H4 (cell line): ENCODE results near the gene POGZ. TPM values are rescaled to one million over a fixed set of nuclear protein-coding genes. Genes with fewer than 3 reads are reported as not detected.
"Not testable (repeated sequence)": the region's sequence is repeated elsewhere in the genome, so short reads cannot be mapped to it uniquely, and the experiment has no call there.

Experiments used
- DNase-seq: peaks from one replicate; pipeline ENCODE4 v3.0.0-alpha.2; 2015; ENCODE audit warnings: low spot score
- total RNA-seq: library from RNA; depleted of rRNA; stranded (reverse); fragments of >200 nt; shearing (Covaris generic); gene quantifications from 2 replicates; pipeline ENCODE4 v1.2.3, GENCODE V29; 2014

POGZ gene
- total RNA-seq, 1 experiment from 2014 or later: 16.6 TPM

DNA sequence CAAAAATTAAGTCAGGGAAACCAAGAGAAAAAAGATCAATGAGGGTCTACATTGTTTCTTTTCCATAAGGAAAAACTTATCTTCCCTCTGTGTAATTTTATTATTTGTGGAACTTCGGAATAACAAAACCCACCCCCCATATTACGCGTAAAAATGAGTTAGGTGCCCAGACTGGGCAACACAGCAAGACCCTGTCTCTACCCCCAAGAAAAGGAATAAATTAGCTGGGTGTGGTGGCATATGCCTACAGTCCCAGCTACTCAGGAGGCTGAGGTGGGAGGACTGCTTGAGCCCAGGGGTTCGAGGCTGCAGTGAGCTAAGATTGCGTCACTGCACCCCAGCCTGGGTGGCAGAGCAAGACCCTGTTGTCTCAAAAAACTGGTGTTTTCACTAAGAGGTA, 39.5 kb downstream of the POGZ start:
- no peak for DNase-seq

DNA sequence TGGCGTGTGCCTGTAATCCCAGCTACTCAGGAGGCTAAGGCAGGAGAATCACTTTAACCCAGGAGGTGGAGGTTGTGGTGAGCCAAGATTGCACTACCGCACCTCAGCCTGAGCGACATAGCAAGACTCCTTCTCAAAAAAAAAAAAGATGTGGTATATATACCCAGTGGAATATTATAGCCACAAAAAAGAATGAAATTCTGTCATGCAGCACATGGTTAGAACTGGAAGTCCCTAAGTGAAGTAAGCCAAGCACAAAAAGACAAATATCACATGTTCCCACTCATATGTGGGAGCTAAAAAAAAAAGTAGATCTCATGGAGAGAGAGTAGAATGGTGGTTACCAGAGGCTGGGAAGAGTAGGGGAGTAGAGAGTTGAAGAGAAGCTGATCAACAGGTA, 41.2 kb downstream of the POGZ start:
- DNase-seq: no peak

DNA sequence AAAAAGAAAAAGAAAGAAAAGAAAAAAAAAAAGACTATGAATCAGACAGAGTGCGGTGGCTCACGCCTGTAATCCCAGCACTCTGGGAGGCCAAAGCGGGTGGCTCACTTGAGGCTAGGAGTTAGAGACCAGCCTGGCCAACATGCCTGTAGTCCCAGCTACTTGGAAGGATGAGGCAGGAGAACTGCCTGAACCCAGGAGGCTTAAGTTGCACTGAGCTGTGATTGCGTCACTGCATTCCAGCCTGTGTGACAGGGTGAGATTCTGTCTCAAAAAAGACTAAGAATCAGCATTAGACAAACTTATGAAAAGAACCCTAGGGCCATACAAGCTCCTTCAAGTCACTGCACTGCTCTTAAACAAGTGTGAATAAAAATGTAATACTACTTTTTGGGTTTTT, 43.1 kb downstream of the POGZ start:
- DNase-seq: no peak

DNA sequence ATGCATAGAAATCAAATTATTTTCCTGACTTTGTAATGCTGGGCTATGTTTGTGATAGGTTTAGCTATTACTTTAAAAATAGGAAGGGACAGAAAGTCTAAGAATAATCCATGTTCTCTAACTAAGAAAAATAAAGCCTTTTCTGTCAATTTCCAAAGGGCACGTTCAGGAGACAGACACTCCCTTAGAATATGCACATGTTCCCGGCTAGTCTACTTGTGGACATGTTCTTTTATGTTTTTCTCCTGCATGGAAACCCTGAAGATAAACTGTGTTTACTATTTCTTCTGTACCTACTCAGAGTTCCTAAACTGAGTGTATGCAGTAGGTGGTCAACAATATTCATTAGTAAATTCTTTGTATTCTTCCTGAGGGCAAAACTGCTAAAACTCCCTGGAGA, 47.4 kb downstream of the POGZ start:
- DNase-seq: no peak

DNA sequence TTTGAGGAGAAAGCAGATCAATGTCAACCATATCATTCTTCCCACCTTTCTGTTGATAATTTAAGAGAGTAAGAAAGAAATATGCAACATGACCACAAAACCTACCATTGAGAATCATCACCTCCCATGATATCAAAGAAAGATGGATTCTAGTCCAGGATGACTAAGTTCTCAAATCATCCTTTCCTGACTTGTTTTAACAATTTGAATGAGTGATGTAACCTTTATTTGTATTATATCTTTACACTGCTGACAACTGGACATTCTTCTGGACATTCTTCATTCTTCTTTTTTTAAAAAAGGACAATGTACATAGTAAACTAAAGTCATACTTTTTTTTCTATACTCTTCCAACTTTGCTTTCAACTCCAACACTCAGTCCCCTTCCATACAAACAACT, 50.4 kb downstream of the POGZ start:
- no peak for DNase-seq

DNA sequence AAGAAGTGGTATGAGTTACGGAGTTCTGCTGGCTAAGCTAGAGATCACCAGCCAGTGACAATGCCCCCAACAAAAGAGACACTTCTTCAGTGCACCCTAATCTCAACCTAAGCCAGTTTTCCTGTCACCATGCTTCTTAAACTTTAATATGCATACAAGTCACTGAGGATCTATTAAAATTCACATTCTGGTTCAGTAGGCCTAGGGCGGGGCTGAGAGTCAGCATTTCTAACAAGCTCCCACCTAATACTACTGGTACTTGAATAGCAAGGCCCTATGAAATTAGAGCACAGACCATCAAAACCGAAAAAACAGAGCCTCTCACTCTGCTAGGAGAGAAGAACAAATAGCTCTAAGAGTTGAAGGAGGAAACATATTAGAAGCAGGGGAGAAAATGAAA, 52.0 kb downstream of the POGZ start:
- DNase-seq: no peak

DNA sequence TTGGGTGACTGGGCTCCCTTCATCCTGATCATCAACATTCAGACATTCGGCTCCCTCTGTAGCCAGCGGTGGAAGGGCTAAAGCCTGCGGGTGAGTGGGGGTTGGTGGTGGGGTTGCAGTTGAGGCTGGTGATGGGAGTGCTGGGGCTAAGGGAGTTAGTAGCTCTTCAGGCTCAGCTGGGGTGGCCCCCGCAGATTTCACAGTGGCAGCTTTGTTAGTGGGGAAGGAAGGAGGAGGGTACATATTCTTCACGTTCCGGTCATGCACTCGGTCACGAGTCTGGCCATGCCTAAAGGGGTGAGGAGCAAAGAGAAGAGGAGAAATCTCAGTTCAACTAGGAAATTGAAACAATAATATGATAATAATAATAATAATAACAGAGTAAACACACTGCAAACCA, 53.1 kb downstream of the POGZ start:
- DNase-seq: no peak

DNA sequence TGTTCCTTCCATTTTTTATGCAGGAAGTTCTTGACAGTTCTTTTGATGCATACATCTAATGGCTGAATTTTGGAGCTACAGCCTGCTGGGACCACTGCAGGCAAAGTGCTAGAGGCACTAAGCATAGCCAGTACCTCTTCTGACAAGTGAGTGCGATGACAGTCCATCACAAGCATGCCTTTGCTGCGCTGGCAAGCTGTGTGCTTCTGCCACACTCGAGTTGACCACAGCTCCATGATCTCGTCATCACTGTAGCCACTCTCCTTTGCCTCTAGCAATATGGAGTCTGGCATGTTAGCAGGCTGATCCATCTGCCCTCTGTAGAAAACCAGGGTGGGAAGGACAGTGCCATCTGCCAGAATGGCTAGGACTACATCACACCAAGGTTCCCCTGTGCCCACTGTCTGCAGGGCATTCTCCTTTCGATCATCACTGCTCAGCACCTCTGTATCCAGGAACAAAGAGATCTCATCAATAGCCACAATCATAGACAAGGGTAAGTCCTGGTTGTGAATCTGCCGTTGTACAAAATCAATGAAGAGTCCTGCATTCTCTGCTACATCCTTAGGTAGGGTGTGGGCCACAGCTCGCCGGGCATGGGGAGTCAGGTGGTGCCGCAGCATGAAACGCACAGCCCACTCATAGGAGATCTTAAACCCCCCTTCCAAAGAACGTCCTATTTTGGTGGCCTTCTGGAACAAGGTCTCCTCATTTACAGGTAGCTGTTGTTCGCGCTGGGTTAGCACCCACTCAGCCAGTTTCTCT, 53.9 kb downstream of the POGZ start:
- DNase-seq: no peak

DNA sequence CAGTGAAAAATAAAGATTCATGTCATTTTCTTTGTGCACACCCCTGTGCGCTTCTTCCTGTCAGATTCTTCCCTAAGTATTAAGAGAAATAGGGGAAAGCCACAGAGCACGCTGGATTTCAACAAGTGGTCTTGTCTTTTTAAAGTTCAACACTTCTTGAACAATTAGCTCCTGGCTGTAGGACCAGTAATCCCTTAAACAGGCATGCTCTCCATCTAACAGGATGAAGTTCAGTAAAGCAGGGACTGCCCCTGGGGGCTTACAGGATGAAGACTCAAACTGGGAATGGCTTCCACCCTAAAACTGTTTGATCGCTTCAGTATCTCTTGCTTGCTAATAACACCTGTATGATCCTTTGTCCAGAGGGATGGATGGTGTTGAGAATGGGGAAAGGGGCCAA, 55.7 kb downstream of the POGZ start:
- no peak for DNase-seq

DNA sequence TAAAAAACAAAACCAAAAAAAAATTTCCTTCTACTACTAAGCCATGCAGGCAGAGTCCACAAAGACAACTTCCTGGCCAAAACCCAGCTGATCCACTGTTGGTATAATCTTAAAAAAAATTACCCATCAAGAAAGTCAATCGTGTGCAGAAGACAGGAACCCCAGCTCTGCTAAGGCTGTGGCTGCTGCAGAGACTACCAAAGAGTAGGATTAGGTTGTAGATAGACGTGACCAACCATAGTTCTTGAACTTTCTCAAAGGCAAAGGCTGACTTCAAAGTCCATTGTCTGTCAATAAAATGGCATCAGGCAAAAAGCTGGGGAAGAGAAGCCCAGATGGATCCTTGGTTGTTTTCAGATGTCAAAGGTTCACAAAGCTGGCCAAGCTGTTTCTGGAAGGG, 56.5 kb downstream of the POGZ start:
- no peak for DNase-seq

DNA sequence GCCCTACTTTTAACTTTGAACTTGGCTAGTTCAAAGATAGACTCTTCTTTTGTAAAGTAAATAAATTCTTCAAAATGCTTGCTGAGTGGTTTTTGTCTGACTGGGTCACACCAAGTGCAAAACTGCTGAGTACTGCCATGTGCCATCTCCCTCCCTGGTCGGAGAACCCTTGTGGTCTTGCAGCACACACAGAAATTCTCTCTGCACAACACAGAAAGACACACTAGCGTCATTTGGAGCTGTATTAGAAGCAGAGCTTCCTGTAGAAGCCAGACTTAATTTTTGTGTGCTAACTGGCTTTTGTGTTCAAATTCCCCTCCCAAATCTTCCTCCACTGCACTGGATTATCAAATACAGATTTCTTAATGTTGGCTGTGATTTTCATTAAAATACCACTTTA, 57.4 kb downstream of the POGZ start:
- DNase-seq: no peak

DNA sequence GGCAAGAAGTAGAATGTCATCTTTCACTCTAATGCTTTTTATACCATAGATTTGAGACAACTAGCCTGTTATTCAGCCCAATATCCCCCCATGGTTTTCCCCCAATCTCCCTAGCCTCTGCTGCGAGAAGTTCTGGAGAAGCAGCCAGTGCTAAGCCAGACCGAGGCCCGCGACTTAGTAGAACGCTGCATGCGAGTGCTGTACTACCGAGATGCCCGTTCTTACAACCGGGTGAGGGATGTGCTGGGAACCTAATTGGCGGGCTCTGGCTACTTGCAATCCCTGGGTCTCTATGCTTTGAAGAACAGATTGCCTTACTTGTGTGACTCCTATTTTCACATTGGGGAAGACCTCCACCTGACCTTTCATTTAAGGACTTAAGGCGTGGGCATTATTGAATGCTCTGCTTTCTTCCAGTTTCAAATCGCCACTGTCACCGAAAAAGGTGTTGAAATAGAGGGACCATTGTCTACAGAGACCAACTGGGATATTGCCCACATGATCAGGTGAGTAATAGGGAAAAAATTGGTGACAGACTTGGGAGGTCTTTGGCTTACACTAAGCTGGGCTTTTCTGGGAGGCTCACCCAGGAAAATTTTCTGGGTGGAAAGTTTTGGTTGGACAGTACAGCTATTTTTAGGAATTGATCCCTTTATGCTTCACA, 58.0 kb downstream of the POGZ start:
- DNase-seq: no peak

DNA sequence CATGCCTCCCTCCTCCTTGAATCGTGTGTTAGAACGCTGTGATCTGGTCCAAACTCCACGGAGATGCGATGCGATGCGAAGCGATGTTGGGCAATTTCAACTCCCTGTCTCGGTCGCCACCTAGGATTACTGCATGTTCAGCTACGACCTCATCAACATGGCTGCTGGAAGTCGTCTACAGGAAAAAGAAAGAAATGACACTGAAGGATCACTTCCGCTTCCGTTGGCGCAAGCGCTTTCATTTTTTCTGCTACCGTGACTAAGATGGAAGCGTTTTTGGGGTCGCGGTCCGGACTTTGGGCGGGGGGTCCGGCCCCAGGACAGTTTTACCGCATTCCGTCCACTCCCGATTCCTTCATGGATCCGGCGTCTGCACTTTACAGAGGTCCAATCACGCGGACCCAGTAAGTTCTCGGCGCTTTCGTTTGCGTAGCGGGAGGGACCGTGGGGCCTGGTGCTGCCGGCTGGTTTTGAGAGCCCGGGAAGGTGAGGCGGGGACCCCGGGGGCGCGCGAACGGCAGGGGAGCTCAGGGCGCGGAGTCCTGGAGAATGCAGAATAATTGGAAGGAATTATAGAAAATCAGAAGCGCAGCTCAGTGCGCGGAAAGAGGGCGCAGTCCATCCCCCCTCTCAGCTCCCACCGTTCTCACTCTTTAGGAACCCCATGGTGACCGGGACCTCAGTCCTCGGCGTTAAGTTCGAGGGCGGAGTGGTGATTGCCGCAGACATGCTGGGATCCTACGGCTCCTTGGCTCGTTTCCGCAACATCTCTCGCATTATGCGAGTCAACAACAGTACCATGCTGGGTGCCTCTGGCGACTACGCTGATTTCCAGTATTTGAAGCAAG, 59.7 kb downstream of the POGZ start, which contains the start of gene PSMB4:
TSS of gene PSMB4 (plus strand) at position 250 of the 848 bp plus-strand sequence. CDS start at position 265, 15 bp downstream.
- DNase-seq: peak; percentile 96

DNA sequence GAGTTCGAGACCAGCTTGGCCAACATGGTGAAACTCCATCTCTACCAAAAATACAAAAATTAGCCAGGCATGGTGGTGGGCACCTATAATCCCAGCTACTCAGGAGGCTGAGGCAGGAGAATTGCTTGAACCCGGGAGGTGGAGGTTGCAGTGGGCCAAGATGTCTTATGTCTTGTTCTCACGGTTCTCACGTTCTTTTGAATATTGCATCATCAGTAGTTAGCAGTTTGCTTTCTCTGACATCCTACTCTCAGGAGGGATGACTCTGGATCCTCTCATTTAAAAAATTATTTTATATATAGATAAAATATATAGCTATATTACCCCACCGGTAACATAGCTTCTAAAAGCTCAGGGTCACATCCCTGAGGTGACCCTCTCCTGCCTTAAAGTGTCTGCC, 63.0 kb downstream of the POGZ start:
- not testable (repeated sequence) for DNase-seq

DNA sequence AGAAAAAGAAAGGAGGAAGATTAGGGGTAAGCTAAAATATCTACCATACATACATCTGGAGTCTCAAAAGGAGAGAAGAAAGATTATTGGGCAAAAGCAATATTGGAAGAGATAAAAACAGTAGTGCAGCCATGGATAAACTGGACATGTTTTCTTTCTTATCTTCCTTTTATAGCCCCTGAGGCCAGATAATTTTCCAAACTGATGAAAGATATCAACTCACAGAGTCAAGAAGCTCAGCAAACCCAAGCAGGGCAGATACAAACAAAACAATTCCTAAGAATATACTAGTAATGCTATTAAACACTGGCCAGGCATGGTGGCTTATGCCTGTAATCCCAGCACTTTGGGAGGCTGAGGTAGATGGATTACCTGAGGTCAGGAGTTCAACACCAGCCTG, 65.7 kb downstream of the POGZ start:
- no peak for DNase-seq

DNA sequence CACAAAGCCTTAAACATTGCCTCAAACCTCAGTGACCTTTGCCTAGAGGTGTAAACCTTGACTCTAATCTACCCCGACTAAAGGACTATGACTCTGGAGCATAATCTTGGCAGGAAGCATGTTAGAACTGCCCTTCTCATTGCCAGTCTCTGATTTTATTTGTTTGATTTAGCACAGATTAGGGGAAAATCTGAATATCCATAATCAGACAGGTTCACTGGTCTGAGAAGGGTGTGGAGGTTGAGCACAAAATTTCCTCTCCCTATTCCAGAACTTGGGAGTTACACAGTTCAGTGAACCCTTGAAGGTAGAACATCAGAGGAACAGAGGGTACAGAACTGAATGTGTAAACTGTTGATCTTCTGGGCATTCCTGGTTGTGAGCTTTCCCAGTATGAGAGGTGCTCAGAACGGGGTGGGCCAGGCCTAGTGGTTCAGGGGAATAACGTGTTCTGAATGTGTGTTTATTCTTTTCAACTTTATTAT, 68.2 kb downstream of the POGZ start:
- DNase-seq: no peak

DNA sequence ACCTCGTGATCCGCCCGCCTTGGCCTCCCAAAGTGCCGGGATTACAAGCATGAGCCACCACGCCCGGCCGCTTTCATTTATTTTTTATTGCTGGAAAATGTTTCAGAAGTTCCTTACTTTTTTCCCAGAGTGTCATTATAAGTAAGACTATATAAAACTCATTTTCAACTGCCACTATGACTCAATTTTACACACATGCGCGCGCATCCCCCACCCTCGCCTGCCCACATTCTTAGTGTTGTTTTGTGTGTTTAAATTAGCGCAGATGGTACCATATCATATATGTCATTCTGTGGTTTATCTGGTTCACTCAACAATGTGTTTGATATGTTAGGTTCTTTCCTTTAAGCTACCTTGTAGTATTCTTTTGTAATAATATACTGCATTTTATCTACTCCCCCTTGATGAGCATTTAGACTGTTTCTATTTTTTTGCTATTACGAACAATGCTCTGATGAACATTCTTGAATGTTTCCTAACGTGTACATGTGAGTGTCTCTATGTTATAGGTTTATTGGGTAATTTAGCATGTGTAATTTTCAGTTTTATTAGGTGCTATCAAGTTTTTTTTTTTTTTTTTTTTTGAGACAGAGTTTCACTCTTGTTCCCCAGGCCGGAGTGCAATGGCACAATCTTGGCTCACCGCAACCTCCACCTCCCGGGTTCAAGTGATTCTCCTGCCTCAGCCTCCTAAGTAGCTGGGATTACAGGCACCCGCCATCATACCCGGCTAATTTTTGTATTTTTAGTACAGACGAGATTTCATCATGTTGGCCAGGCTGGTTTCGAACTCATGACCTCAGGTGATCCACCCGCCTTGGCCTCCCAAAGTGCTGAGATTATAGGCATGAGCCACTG, 68.8 kb downstream of the POGZ start:
- DNase-seq: not testable (repeated sequence)

DNA sequence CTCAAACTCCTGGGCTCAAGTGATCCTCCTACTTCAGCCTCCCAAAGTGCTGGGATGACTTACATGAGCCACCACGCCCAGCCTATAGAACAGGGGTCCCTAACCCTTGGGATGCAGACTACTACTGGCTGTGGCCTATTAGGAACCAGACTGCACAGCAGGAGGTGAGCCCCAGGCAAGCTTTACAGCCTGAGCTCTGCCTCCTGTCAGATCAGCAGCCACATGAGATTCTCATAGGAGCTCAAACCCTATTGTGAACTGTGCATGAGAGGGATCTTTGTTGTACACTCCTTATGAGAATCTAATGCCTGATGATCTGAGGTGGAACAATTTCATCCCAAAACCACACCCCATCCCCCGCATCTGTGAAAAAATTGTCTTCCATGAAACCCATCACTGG, 73.3 kb downstream of the POGZ start:
- no peak for DNase-seq

DNA sequence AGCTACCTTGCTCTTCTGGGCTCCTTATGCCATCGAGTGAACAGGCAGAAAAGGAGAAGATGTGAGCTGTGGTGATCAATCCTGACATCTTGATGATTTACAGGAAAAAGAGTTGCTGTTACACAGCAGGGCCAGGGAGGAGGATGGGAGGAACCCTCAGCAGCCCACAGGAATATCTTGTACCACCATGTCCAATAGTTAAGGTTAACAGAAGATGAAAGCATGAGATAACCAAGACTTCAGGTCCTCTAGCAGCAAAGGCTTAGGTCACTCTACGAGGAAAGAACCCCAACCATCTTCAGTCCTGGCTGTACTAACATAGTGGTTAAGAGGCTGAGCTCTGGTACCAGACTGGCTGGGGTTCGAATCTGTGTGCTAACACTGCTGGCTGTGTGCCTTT, 74.7 kb downstream of the POGZ start:
- no peak for DNase-seq

DNA sequence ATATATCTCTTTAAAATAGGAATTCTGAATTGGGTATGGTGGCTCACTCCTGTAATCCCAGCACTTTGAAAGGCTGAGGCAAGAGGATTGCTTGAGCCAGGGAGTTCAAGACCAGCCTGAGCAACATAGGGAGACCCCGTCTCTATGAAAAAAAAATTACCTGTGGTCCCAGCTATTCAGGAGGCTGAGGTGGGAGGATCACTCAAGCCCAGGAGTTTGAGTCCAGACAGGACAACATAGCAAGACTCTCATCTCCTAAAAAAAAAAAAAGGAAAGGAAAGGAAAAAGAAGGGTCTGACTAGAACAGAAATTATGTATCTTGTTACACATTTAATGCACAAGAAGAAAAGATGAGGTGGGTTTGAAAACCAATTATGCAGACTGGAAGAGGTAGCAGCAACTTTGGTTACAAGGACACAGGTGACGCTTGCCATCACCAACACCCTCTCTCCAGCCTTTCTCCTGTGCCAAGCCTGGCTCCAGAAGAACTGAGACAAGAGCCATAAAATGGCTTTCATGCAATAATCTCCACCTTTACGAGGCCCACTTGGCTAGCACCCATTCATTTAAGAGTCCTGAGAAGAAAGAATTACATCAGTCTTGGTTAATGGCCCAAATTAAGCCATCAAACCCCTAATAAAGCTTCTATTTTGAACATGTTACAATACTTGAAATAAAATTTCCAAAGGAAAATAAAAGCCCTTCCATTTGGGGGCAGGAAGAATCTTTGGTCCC, 82.0 kb downstream of the POGZ start:
- DNase-seq: no peak

DNA sequence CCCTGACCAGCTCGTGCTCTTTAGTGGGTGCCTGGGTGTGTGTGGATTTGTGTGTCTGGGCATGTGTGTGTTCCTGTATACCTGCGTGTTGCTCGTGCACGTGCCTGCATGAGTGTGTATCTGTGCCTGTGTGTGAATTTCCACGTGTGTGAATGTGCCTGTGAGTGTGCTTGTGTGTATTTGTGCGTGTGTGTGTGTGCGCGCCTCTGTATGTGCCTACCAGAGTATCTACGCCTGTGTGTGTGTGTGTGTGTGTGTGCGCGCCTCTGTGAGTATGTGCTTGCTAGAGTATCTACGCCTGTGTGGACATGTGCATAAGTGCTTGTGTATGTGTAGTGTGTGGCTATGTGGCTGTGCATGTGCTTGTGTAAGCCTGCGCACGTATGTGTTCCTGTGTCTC, 86.1 kb downstream of the POGZ start:
- no peak for DNase-seq
